ENCODE measurements around the gene UBAC2. TPM values are rescaled to one million over a fixed set of nuclear protein-coding genes. Genes with fewer than 3 reads are reported as not detected.
A peak's percentile ranks its signal among the peaks of the same experiment; 100 is the strongest.

UBAC2 gene
- total RNA-seq, 4 donors from 2014 or later, result 56.8 to 88.5 (median 77.7) TPM

GRCh38 chr13:99192480-99192879, 8.2 kb upstream of the UBAC2 start:
- no peak for DNase-seq
- no peaks in the 10 kb centered on the region for H3K27me3 ChIP-seq
- no peak overlapping the region for H3K4me3 ChIP-seq (replicated peaks in 1 of 3)
- intact Hi-C loops (cut with DNase I), result no loop called here
- TF ChIP-seq POLR2A (IDR thresholded peaks at IDR 0.05) (no peak), CTCF (IDR thresholded peaks at IDR 0.05) (no peak)
- H3K9me3 ChIP-seq, result no peaks in the 10 kb centered on the region
- H3K4me1 ChIP-seq, result peaks cover 12 to 30% of the 10 kb centered on the region in 2 donors
- H3K36me3 ChIP-seq, result no peaks in the 10 kb centered on the region
- peak overlapping the region; percentile 46 to 80 (median 77) for H3K27ac ChIP-seq

GRCh38 chr13:99193152-99193551, 7.5 kb upstream of the UBAC2 start:
- no peaks in the 10 kb centered on the region for H3K27me3 ChIP-seq
- peak overlapping the region in 1 of 3 donors; percentile 77 for H3K27ac ChIP-seq
- no peak overlapping the region for H3K4me3 ChIP-seq (replicated peaks in 1 of 3)
- no peaks in the 10 kb centered on the region for H3K36me3 ChIP-seq
- intact Hi-C loops (cut with DNase I), result no loop called here
- DNase-seq, result no peak
- peaks cover 12 to 31% of the 10 kb centered on the region in 2 donors for H3K4me1 ChIP-seq
- no peaks in the 10 kb centered on the region for H3K9me3 ChIP-seq
- 79 to 93% methylated on average over 4 of the region's 4 CpGs for WGBS, 2 donors
- no peak for TF ChIP-seq CTCF (IDR thresholded peaks at IDR 0.05)
- TF ChIP-seq POLR2A (IDR thresholded peaks at IDR 0.05), result no peak

- no peak overlapping the region for H3K4me3 ChIP-seq (replicated peaks in 1 of 3)
- no peak for DNase-seq
- H3K4me1 ChIP-seq, result peaks cover 12 to 23% of the 10 kb centered on the region in 2 donors
- intact Hi-C loops (cut with DNase I), result no loop called here
- no peaks in the 10 kb centered on the region for H3K36me3 ChIP-seq
- no peaks in the 10 kb centered on the region for H3K9me3 ChIP-seq
- WGBS, 2 donors, result 80 to 81% methylated on average over 5 of the region's 5 CpGs
- TF ChIP-seq POLR2A (IDR thresholded peaks at IDR 0.05) (no peak), CTCF (IDR thresholded peaks at IDR 0.05) (peak in 1 of 6 experiments; percentile 9)
- H3K27ac ChIP-seq, result no peak overlapping the region
- H3K27me3 ChIP-seq, result no peaks in the 10 kb centered on the region
These were observed 4.1 kb upstream of the UBAC2 start for GRCh38 chr13:99196466-99197116.

- no peak for DNase-seq
- no peak overlapping the region for H3K27ac ChIP-seq
- H3K4me1 ChIP-seq, result peaks cover 17 to 23% of the 10 kb centered on the region in 2 donors
- no peaks in the 10 kb centered on the region for H3K36me3 ChIP-seq
- 51 to 57% methylated on average over 5 of the region's 5 CpGs for WGBS, 2 donors
- TF ChIP-seq CTCF (IDR thresholded peaks at IDR 0.05) (no peak), POLR2A (IDR thresholded peaks at IDR 0.05) (no peak)
- H3K27me3 ChIP-seq, result no peaks in the 10 kb centered on the region
- H3K9me3 ChIP-seq, result no peaks in the 10 kb centered on the region
- H3K4me3 ChIP-seq (replicated peaks in 1 of 3), result no peak overlapping the region
- intact Hi-C loops (cut with DNase I), result no loop called here
These were observed 3.5 kb upstream of the UBAC2 start for GRCh38 chr13:99197117-99197651.
